Measurements from ENCODE around the gene CGGBP1.
"Not testable (repeated sequence)": the region's sequence is repeated elsewhere in the genome, so short reads cannot be mapped to it uniquely, and the experiment has no call there.

CGGBP1 gene

GRCh38 chr3:88030210-88030609 is 28.6 kb downstream of the CGGBP1 start:
- Histone ChIP-seq H3K4me3 (no peak overlapping the region), H3K9me3 (no peaks in the 10 kb centered on the region), H3K4me1 (peaks cover 3% of the 10 kb centered on the region), H3K36me3 (replicated peaks) (no peaks in the 10 kb centered on the region), H3K27me3 (ENCODE audit: low read depth) (no peaks in the 10 kb centered on the region)
- no peak for DNase-seq (ENCODE audit: low spot score in 2 of 2)
- in situ Hi-C loops (cut with MboI; ENCODE audit: low sequenced_read_pairs): no loop called here

- Histone ChIP-seq H3K4me3 (no peak overlapping the region), H3K27me3 (ENCODE audit: low read depth) (no peaks in the 10 kb centered on the region), H3K36me3 (replicated peaks) (no peaks in the 10 kb centered on the region), H3K4me1 (peaks cover 3% of the 10 kb centered on the region), H3K9me3 (no peaks in the 10 kb centered on the region)
- no peak for DNase-seq (ENCODE audit: low spot score in 2 of 2)
- in situ Hi-C loops (cut with MboI; ENCODE audit: low sequenced_read_pairs): no loop called here
These were observed 29.9 kb downstream of the CGGBP1 start for GRCh38 chr3:88028876-88029275.

- Histone ChIP-seq H3K9me3 (no peaks in the 10 kb centered on the region), H3K27me3 (ENCODE audit: low read depth) (no peaks in the 10 kb centered on the region), H3K36me3 (replicated peaks) (no peaks in the 10 kb centered on the region), H3K4me1 (no peaks in the 10 kb centered on the region), H3K4me3 (no peak overlapping the region)
- DNase-seq (ENCODE audit: low spot score in 2 of 2): no peak
- in situ Hi-C loops (cut with MboI; ENCODE audit: low sequenced_read_pairs): no loop called here
These were observed 33.7 kb downstream of the CGGBP1 start for GRCh38 chr3:88025001-88025552.

- DNase-seq (ENCODE audit: low spot score in 2 of 2): no peak
- H3K4me1 ChIP-seq: no peaks in the 10 kb centered on the region
- in situ Hi-C loops (cut with MboI; ENCODE audit: low sequenced_read_pairs): no loop called here
- H3K27me3 ChIP-seq (ENCODE audit: low read depth): no peaks in the 10 kb centered on the region
- H3K36me3 ChIP-seq (replicated peaks): no peaks in the 10 kb centered on the region
- no peaks in the 10 kb centered on the region for H3K9me3 ChIP-seq
- H3K4me3 ChIP-seq: no peak overlapping the region
These were observed 39.8 kb downstream of the CGGBP1 start for GRCh38 chr3:88019024-88019423.

GRCh38 chr3:88015656-88016055 is 43.1 kb downstream of the CGGBP1 start:
- H3K36me3 ChIP-seq (replicated peaks); H3K9me3 ChIP-seq; in situ Hi-C loops (cut with MboI; ENCODE audit: low sequenced_read_pairs): not testable (repeated sequence)

GRCh38 chr3:88013592-88013991 is 45.2 kb downstream of the CGGBP1 start:
- Histone ChIP-seq H3K9me3 (no peaks in the 10 kb centered on the region), H3K27me3 (ENCODE audit: low read depth) (no peaks in the 10 kb centered on the region), H3K4me3 (no peak overlapping the region), H3K36me3 (replicated peaks) (no peaks in the 10 kb centered on the region), H3K4me1 (no peaks in the 10 kb centered on the region)
- in situ Hi-C loops (cut with MboI; ENCODE audit: low sequenced_read_pairs): no loop called here
- DNase-seq (ENCODE audit: low spot score in 2 of 2): no peak

More at GRCh38 chr3:88015656-88016055, 43.1 kb downstream of the CGGBP1 start:
- not testable (repeated sequence) for H3K4me3 ChIP-seq; DNase-seq (ENCODE audit: low spot score in 2 of 2); H3K27me3 ChIP-seq (ENCODE audit: low read depth); H3K4me1 ChIP-seq

GRCh38 chr3:88010810-88011209 is 48.0 kb downstream of the CGGBP1 start:
- no peaks in the 10 kb centered on the region for H3K27me3 ChIP-seq (ENCODE audit: low read depth)
- H3K36me3 ChIP-seq (replicated peaks): no peaks in the 10 kb centered on the region
- H3K4me1 ChIP-seq: no peaks in the 10 kb centered on the region
- no peaks in the 10 kb centered on the region for H3K9me3 ChIP-seq
- no peak for DNase-seq (ENCODE audit: low spot score in 2 of 2)
- in situ Hi-C loops (cut with MboI; ENCODE audit: low sequenced_read_pairs): no loop called here
- H3K4me3 ChIP-seq: no peak overlapping the region

GRCh38 chr3:88009066-88009465 is 49.7 kb downstream of the CGGBP1 start:
- Histone ChIP-seq H3K36me3 (replicated peaks) (no peaks in the 10 kb centered on the region), H3K9me3 (no peaks in the 10 kb centered on the region)
- in situ Hi-C loops (cut with MboI; ENCODE audit: low sequenced_read_pairs): no loop called here

GRCh38 chr3:88005066-88005465 is 53.7 kb downstream of the CGGBP1 start:
- peak in 1 of 2 experiments; percentile 26 for DNase-seq (ENCODE audit: low spot score in 2 of 2)
- Histone ChIP-seq H3K36me3 (replicated peaks) (no peaks in the 10 kb centered on the region), H3K4me3 (no peak overlapping the region), H3K4me1 (no peaks in the 10 kb centered on the region), H3K27me3 (ENCODE audit: low read depth) (no peaks in the 10 kb centered on the region), H3K9me3 (no peaks in the 10 kb centered on the region)
- in situ Hi-C loops (cut with MboI; ENCODE audit: low sequenced_read_pairs): no loop called here

More at GRCh38 chr3:88009066-88009465, 49.7 kb downstream of the CGGBP1 start:
- Histone ChIP-seq H3K4me1 (no peaks in the 10 kb centered on the region), H3K4me3 (no peak overlapping the region), H3K27me3 (ENCODE audit: low read depth) (no peaks in the 10 kb centered on the region)
- DNase-seq (ENCODE audit: low spot score in 2 of 2): no peak

- DNase-seq (ENCODE audit: low spot score in 2 of 2): peak; percentile 48 to 69
- Histone ChIP-seq H3K27me3 (ENCODE audit: low read depth) (no peaks in the 10 kb centered on the region), H3K4me1 (no peaks in the 10 kb centered on the region), H3K9me3 (no peaks in the 10 kb centered on the region), H3K36me3 (replicated peaks) (no peaks in the 10 kb centered on the region), H3K4me3 (no peak overlapping the region)
- in situ Hi-C loops (cut with MboI; ENCODE audit: low sequenced_read_pairs): no loop called here
These were observed 55.6 kb downstream of the CGGBP1 start for GRCh38 chr3:88003115-88003755.

GRCh38 chr3:88002448-88002847 is 56.4 kb downstream of the CGGBP1 start:
- Histone ChIP-seq H3K4me3 (no peak overlapping the region), H3K9me3 (no peaks in the 10 kb centered on the region), H3K27me3 (ENCODE audit: low read depth) (no peaks in the 10 kb centered on the region), H3K4me1 (no peaks in the 10 kb centered on the region), H3K36me3 (replicated peaks) (no peaks in the 10 kb centered on the region)
- in situ Hi-C loops (cut with MboI; ENCODE audit: low sequenced_read_pairs): no loop called here
- no peak for DNase-seq (ENCODE audit: low spot score in 2 of 2)
